ENCODE data around the gene LUZP2.
"Not testable (repeated sequence)": the region's sequence is repeated elsewhere in the genome, so short reads cannot be mapped to it uniquely, and the experiment has no call there.

LUZP2 gene

GRCh38 chr11:24820541-24820940, 323.7 kb downstream of the LUZP2 start:
- DNase-seq (ENCODE audit: low read depth in 3 of 3) = no peak

DNA sequence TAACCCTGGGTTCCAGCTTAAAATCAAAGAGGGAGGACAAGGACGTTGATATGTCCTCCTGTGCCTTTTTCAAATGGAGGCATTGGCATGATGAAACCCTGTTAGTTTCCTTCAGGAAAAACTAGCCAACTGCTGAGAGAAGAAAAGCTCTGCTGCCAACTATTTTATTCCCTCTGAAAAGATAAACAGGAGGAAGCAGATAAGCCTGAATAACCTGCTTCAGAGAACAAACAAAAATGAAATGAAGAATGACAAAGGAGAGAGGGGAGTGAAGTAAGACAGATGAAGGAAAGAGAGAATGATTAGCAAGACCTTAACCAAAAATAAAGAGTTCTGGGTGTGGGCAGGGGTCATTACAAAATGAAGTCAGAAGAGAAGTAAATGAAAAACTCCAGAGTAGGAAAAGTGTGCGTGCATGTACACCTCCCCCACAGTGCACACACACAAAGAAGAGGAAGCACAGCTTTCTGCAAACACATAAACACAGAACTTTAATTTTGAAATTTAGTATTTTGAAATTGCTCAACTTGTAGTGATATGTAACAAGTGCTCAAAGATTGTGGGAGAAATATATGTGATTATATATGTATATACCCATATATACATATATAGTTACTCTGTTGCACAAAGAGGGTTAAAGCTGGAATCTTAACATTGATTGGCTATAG, 332.2 kb downstream of the LUZP2 start:
- no peak for DNase-seq (ENCODE audit: low read depth in 3 of 3)

DNA sequence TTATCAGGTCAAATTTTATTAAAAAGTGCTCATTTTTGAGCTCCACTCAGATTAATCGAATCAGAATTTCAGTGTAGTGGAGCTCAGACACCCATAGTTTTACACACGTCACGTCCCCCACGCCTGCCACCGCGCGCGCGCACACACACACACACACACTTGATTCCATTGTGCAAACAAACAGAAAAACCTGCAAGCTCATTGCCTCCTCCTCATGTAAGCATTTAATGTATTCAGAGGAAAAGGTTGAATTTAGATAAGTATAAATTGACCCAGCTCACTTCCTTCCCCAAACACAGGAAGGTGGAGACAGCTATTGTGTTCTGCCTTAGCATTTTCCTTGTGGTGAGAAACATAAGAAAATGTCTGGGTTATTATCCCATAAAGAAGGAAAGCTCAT, 336.7 kb downstream of the LUZP2 start:
- no peak for DNase-seq (ENCODE audit: low read depth in 3 of 3)

- DNase-seq (ENCODE audit: low read depth in 3 of 3) = no peak
These were observed 340.3 kb downstream of the LUZP2 start for GRCh38 chr11:24837112-24837511.

DNA sequence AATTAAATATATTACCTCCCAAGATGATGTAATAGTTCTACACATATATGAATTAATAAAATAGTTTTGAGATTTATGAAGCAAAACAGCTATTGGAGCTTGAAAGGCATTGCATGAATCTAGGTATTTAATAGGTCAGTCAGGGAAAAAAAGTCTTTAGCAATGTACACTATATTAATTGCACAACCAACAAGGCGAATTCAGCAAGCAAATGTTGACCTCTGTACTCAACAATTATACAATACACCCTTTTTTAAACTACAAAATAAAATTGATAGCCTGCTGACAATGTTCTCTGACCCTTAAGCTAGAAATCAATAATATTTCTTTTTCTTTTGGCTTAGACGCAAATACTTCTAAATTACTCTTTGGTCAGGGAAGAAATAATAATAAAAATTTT, 345.5 kb downstream of the LUZP2 start:
- DNase-seq (ENCODE audit: low read depth in 3 of 3) = no peak

DNA sequence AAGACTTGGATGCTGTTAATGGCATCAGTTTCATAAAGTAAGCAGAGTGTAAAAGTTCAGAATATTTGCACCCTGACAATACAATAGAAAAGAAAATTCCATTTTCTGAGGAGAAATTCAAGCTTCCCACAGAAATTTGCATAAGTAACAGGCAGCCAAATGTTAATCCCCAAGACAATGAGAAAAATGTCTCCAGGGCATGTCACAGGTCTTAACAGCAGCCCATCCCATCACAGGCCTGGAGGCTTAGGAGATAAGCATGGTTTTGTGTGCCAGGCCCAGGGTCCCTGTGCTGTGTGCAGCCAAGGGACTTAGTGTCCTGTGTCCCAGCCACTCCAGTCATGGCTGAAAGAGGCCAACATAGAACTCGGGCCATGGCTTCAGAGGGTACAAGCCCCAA, 347.6 kb downstream of the LUZP2 start:
- DNase-seq (ENCODE audit: low read depth in 3 of 3) = no peak

GRCh38 chr11:24848857-24849256, 352.0 kb downstream of the LUZP2 start:
- DNase-seq (ENCODE audit: low read depth in 3 of 3) = no peak

- no peak for DNase-seq (ENCODE audit: low read depth in 3 of 3)
These were observed 359.1 kb downstream of the LUZP2 start for GRCh38 chr11:24855951-24856350.

DNA sequence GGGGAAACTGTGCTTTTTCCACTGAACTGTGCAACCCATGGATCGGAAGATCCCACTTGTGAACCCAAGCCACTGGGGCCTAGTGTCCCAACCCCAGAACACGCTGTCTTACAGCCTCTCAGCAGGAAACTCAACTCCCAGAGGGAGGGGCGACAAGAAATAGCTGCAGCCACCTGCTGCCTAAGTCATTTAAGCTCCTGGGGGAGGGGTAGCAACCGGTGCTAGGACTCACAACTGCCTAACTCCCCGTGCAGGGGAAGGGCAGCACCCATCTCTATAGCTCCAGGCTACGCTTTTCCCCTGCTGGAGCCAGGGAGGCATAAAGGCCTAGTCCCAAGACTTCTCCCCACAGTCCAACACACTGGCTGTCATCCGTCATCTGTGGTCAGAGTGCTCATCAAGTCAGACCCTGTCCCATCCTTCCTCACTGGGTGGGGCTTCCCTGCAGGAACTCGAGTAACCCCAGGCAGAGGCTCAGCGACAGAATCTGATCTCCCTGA, 363.0 kb downstream of the LUZP2 start:
- DNase-seq (ENCODE audit: low read depth in 3 of 3) = no peak

GRCh38 chr11:24861440-24861839, 364.6 kb downstream of the LUZP2 start:
- no peak for DNase-seq (ENCODE audit: low read depth in 3 of 3)

- DNase-seq (ENCODE audit: low read depth in 3 of 3) = no peak
These were observed 369.9 kb downstream of the LUZP2 start for GRCh38 chr11:24866743-24867142.

- no peak for DNase-seq (ENCODE audit: low read depth in 3 of 3)
These were observed 373.2 kb downstream of the LUZP2 start for GRCh38 chr11:24870048-24870447.

DNA sequence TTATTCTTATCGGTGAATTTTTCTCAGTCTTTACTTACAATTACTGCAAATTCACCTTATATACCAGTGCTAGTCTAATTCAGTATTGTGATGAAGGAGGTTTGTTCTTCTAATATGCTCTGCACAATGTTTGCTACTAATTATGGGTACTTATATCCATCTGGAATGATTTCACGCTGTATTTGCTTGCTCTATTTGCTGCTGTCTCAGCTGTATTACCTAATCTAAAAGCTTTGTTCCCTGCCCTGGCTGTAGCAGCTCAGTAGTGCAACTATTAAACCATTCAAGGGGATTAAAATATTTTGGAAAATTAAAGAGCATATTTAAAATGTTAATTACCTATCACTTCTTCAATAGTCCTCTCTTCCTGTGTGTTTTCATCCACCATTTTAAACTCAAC, 375.3 kb downstream of the LUZP2 start:
- no peak for DNase-seq (ENCODE audit: low read depth in 3 of 3)

GRCh38 chr11:24872651-24873311, 375.9 kb downstream of the LUZP2 start:
- DNase-seq (ENCODE audit: low read depth in 3 of 3) = no peak

DNA sequence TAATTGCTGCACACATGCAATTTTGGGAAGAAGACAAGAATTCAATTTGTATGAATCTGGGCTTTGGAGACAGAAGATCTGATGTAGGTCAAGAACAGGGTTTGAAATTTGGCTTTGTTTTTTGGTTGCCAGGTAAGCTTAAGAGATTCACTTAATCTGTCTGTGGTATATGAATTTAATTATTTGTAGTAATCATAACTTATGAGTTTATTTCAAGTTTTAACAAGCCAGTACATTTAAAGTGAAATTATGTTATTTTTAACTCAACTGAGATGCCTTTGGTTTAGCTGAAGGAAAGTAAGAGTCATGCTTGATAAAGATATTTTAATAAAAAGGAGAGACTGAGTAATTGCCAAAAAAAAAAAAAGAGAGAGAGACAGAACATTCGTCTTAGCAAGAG, 384.1 kb downstream of the LUZP2 start:
- DNase-seq (ENCODE audit: low read depth in 3 of 3) = no peak

GRCh38 chr11:24885580-24886173, 388.8 kb downstream of the LUZP2 start:
- no peak for DNase-seq (ENCODE audit: low read depth in 3 of 3)

GRCh38 chr11:24886880-24887619, 390.2 kb downstream of the LUZP2 start:
- DNase-seq (ENCODE audit: low read depth in 3 of 3) = no peak

DNA sequence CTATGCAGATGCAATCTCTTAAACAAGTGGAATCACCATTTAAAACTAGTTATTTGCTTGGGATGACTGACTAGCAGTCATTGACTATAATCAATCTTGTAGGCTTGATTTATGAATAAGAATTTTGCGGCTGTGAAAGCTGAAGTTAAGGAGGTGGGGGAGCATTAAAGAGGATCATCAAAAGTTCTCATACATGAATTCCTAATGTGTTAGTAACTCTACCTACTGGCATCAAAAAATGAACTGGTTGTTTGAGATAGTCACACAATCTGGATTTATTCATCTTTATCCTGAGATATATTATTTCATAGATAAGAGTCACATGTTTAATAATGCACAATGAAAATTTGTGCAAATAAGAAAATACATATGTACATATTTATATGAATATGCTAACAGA, 393.6 kb downstream of the LUZP2 start:
- no peak for DNase-seq (ENCODE audit: low read depth in 3 of 3)

GRCh38 chr11:24891845-24892492, 395.1 kb downstream of the LUZP2 start:
- not testable (repeated sequence) for DNase-seq (ENCODE audit: low read depth in 3 of 3)

DNA sequence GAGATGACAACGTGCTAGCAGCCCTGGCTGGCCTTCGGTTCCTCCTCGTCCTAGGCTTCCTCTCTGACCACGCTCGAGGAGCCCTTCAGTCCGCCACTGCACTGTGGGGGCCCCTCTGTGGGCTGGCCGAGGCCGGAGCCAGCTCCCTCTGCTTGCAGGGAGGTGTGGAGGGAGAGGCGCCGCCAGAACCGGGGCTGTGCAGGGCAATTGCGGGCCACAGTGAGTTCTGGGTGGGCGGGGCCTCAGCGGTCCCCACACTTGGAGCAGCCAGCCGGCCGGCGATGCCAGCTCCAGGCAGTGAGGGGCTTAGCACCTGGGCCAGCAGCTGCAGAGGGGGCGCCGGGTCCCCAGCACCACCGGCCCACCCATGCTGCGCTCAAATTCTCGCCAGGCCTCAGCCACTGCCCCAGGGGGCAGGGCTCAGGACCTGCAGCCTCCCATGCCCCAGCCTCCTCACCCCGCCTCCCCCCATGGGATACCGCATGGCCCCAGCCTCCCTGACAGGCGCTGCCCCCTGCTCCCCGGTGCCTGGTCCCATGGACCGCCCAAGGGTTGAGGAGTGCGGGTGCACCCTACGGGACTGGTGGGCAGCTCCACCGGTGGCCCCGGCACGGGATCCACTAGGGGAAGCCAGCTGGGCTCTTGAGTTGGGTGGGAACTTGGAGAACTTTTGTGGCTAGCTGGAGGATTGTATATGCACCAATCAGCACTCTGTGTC, 399.4 kb downstream of the LUZP2 start:
- DNase-seq (ENCODE audit: low read depth in 3 of 3) = no peak

GRCh38 chr11:24900514-24900913, 403.7 kb downstream of the LUZP2 start:
- no peak for DNase-seq (ENCODE audit: low read depth in 3 of 3)
